GM18870 (cell line): ENCODE data around the gene CHMP5.

Experiments
- ATAC-seq: cut with Tn5 transposase; IDR thresholded peaks from one replicate; pipeline ENCODE4 v1.9.1; 2021; ENCODE audit warnings: moderate library complexity; ENCODE audit not compliant: unreplicated experiment

Gene CHMP5

DNA sequence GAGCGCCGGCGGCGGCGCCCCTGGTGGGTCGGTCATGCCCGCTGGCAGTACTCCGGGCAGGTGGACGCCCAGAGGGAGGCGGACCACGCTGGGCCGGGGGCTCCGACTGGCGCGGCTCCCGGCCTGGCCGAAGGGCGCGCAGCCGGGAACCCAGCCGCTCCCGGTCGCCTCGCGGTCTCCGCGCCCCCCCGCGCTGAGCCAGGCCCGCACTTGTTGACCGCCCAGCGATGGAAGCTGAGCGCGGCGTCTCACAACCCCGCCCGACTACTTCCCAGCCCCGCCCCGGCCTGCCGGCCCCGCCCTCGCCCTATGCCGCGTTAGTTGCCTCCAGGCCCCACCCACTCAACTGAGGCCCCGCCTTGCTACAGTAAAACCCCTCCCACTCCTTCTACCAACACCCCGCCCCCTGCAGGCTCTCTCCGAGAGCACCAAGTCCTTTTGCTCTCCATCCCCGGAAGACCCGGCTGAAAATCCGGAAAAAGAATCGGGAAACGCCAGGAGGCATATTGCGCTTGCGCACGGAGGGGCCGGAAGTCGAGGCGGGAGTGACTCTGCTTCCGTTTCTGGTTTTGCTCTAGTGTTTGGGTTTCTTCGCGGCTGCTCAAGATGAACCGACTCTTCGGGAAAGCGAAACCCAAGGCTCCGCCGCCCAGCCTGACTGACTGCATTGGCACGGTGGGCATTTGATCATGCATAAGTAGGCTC is at the start of gene CHMP5, which contains the start of gene BAG1:
Gene CHMP5, plus strand, starts transcription at position 577 of the 705 bp plus-strand sequence. Its CDS starts 30 bp downstream, at position 607.
Gene BAG1, minus strand, starts transcription at position 236 of the 705 bp plus-strand sequence.
- ATAC-seq, result peak; percentile 88

DNA sequence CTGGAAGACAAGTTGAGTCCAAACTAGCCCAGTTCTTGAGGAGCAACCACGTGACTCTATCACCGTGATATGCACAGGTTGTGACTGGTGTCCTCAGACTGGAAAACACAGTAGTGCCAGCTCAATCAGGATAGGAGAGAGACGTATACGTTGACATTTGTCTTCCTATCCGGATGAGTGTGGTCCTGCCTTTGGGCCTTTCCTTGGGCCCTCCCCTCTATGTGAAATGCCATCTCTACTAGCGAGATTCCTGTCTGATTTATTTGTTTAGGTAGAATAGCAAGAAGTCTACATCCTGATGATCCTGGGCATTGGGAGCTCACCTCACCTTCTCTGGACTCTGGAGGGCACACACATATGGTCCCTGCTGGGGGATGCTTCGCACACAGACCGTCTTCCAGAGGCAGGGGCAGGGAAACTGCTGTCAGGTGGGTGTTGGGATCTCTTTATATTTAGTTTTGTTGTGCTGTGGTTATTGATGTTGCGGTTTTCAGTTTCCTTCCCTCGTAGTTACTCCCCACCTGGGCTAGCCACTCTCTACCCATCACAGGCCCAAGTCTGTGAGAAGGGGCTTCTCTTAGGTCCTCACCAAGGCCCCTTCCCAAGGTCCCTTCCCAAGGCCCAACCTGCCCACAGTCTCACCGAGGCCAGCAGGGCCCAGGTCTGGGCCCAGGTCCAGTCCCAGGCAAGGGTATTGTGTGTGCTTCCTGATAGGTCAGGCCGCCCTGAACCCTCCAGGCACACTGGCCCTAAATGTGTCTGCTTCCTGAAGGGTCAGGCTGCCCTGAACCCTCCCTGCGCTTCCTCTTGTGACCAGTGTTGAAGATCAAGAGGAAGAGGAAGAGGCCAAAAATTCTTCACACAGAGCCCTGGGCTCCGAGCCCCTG is 43.9 kb upstream of the CHMP5 start:
- ATAC-seq, result no peak

DNA sequence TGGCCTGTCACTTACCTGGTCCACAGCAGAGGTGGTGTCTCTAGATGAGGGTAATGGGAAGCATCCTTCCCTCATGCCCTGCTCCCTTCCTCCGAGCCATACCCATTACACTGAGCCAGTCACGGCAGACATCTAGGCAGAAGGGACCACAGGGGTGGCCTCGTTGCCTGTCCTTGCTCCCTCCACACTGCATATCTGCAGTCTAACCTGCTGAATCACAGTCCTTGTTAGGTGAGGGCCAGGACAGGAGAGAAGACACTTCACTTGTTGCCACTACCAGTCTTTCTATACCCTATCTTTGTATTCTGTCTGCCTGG is 43.3 kb upstream of the CHMP5 start:
- ATAC-seq, result no peak

DNA sequence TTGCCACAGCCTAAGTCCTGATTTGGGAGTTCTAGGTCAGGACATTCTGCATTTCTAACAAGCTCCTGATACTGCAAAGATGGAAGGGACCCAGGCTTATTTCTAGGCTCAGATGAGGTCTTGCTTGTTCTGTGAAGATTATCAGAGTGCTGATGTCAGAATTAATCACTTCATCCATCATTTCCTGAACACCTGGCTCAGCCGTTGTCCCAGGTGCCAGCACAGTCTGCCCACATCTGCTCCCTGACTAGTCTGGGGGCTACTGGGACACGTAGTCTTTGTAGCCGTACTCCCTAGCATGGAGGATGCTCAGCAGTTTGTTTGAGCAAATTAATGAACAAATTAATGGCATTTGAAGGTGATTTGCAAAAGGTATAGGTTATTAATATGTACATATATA is 42.8 kb upstream of the CHMP5 start:
- no peak for ATAC-seq

DNA sequence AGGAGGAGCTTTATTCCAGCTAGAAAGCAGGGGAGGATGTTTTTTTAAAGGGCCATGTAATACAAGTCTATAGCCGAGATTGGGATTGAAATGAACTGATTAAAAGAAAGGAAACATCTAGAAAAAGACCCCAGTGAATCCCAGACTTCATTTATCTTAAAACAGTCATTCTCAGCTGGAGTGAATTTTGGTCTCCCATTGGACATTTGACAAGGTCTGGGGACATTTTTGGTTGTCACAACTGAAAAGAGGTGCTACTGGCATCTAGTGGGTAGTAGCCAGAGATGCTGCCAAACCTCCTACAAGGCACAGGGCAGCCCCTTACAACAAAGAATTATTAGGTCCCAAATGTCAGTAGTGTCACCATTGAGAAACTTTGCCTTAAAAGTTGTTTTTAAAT is 41.2 kb upstream of the CHMP5 start:
- ATAC-seq, result no peak

DNA sequence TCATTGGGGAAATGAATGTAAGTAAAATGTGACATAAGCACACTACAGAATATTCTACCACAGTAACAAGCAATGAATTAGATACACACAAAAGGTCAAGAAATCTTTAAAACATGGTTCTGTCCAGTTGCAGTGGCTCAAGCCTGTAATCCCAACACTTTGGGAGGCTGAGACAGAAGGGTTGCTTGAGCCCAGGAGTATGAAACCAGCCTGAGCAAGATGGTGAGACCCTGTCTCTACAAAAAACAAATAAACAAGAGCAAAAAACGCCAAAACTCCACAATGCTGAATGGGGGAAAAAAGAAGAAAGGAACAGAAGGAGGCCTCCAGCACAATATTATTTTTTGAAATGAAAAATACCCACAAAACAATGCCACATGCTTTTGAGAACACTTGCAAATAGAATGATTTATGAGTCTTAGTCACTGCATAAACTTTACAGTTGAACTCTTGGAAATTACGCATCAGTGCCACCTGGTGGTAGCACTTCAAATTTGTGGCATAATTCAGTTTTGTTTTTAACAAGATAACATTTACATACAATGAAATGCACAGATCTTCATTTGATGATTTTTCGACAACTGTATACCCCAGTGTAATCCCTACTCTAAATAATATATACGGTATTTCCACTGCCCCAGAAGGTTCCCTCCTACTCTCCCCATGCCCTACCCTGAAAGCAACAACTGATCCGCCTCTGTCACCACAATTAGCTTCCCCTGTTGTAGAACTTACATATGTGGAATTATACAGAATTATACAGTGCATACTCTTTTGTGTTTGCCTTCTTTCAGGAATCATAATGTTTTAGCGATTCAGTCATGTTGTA is 39.3 kb upstream of the CHMP5 start:
- no peak for ATAC-seq

DNA sequence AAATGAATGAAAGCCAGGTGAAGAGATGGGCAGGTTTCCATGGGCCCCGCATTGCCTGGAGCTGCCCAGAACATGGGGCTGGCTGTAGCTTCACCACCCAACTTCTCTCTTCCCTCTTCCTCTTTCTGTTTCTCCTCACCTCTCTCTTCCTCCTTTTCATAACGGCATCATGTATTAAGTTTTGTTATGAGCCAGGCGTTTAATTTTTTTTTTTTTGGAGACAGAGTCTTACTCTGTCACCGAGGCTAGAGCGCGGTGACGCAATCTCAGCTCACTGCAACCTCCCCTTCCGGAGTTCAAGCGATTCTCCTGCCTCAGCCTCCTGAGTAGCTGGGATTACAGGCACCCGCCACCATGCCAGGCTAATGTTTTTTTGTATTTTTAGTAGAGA is 37.8 kb upstream of the CHMP5 start:
- no peak for ATAC-seq

DNA sequence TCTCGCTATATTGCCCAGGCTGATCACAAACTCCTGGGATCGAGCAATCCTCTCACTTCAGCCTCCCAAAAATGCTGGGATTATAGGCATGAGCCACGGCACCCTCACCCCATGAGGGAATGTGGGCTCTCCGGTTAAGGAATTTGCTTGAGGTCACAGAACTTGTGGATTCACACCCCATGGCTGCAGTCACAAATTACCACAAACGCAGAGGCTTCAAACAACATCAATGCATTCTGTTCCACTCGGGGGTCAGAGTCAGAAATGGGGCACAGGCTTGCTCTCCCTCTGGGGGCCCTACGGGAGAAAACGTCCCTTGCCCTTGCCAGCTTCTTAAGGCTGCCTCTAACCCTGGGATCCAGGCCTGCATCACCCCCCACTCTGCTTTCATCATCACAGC is 37.1 kb upstream of the CHMP5 start:
- ATAC-seq, result no peak

DNA sequence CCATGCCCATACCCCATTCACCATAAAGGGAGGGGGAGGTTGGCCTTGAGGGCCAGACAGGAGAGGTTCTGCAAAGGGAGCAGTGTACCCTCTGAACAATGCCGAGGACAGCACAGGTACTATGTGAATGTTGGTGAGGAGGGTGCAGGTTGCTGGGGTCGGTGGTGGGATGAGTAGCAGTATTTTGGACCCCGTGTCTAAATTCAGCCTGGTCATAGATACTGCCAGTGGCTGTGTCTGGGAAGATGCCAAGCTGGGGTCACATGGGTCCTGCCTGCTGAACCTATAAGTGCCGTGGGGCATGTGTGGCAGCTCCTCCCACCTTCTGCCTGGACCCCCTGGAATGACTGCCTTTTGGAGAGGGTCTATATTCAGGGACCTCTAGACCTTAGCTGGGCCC is 36.2 kb upstream of the CHMP5 start:
- no peak for ATAC-seq

DNA sequence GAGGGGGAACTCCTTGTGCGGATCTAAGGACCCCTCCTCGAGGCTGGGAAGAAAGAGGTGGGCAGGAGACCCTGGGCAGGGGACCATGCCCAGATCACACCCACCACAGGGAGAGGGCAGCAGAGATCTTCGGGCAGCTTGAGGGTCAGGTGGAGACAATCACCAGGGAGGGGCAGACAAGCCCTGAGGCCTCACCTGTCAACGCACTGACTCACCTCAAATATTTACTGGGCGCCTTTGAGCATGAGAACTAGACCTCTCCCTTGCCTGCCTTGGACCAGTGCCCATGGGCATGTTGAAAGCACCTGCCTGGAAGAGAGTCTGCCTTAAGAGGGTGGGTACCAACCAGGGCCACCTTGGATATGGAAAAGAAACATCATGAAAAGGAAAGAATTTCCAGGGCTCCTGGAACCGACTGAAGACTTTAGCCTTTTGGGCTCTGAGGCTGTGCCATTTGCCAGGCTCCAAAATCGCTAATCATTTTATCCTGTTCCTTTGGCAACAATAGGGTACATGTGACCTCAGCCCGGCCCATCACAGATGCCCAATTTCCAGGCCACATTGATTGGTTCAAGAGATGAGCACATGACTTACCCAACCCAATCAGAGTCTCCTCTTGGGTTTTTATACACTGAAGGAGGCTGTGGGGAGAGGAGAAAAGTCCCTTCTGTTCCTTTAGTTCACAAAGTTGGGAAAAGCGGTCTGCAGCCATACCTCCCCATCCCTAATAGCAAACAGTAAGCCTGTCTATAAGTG is 35.3 kb upstream of the CHMP5 start:
- no peak for ATAC-seq

DNA sequence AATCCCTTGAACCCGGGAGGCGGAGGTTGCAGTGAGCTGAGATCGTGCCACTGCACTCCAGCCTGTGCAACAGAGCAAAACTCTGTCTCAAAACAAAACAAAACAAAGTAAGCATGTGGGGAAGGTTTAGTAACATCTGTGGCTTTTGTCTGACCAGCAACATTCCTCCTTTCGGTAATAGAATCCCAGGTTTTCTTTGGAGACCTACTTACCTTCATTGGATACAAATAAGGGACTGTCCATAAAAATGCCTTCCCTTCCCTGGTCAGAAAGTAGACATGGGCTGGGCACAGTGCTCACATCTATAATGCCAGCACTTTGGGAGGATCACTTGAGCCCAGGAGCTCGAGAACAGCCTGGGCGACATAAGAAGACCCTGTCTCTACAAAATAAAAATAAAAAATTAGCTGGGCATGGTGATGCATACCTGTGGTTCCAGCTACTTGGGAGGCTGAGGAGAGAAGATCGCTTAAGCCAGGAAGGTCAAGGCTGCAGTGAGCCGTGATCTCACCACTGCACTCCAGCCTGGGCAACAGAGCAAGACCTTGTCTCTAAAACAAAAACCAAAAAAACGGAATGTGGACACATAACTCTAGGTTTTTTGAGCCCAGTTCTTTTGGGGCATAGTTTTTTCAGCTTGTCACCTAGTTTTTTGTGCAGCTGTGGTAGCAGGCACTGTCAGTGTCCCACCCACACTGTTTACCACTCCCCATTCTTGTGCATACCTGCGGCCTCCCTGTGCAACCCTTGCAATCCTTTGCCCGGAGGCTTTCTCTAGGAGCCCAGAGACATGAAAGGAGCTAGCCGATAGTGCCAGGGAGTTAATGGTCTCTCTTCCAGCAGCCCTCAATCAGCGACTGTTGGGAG is 33.9 kb upstream of the CHMP5 start:
- no peak for ATAC-seq

DNA sequence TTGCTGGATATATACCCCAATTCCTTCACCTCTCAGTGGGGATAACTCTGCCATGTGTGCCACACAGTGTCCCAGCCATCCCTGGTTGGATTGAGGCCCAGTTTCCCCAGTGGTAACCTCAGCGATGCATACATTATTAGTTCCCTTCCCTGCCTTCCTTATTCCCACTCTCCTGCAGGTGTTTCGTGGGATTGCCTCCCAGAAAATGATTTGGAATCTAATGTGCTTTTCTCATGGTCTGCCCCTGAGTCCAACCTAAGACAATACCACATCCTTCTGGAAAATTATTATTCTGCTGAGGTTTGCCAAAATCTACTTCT is 33.3 kb upstream of the CHMP5 start:
- no peak for ATAC-seq

DNA sequence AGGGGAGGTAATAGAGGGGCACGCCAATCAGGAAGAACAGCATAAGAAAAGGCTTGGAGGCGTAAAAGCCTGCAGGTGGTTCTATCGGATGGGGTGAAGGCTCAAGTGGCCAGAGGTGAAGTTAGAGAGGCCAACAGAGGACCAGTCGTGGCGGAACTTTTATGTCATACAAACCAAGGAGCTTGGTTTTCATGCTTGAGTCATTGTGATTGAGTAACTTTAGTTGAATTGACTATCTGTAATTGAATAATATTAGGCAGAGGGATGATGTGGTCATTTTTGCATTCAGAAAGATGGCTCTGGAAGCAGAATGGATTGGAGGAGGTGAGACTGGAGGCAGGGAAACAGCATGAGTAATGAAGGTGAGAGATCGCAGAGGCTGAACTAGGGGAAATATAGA is 32.0 kb upstream of the CHMP5 start:
- no peak for ATAC-seq

DNA sequence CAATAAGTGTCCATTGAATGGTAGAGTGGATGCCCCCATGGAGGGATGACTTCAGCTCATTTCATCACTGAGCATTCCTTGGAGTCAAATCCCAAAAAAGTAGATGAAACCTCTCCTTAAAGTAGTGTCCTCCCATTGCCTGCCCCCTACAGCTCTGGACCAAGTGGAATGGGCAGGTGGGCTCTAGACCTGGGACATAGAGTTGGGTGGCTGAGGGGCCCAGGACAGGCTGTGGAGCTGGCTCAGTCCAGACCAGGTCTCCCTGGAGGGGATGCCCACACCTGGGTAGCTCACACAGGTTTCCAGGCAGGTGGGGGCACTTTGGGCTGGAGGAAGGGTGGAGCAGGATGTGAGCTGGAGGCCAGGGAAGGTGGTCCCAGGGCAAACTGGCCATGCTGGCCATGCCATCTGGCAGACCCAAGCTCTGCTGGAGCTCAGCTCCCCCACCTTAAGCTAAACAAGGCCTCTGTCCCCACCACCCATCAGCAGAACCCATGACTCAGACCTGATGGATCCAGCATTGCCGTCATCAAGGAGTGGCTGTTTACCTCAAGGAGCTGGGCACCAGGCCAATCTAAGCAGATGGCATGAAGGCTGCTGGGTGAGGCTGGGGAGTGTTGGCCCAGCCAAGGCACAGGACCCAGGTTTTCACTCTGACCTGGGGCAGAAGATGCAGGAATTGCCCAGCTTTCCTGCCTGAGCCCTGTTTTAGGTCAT is 31.1 kb upstream of the CHMP5 start:
- ATAC-seq, result no peak

DNA sequence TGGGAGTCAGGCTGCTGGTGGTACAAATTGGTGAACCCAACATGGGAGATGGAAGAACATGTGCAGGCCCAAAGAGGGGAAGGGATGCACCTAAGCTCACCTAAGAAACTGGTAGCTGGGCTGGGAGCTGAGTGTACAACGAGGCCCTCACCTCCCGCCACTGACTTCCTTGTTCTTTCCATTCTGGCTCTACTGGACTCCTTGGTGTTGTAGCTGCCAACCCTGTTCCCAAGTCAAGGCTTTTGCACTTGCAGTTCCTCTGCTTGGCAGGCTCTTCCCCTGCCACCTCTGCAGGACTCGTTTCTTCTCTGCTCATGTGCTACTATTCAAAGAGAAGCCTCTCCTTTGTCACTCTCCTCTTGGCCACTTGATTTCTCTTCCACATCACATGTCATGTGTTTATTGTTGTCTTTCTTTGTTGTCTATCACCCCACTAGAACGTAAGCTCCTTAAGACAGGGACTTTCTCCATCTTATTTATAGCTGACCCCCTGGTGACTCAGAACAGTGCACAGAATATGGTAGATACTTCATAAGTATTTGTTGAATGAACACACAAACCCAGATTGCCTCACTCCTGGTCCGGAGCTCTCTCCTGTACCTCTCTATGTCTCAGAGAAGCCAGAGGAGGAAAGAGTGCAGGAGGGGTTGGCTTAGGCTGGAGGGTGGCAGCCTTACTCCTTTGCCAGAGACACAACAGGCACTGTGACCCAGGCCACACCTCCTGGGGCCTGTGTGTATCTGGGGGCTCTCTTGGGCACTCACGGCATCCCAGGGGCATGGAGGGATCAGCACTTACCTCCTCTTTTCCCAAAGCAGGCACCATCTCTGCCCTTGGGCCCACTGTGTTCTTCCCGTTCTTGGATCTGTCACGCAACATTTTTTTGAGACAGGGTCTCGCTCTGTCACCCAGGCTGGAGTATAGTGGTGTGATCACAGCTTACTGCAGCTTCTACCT is 30.1 kb upstream of the CHMP5 start:
- ATAC-seq, result no peak

DNA sequence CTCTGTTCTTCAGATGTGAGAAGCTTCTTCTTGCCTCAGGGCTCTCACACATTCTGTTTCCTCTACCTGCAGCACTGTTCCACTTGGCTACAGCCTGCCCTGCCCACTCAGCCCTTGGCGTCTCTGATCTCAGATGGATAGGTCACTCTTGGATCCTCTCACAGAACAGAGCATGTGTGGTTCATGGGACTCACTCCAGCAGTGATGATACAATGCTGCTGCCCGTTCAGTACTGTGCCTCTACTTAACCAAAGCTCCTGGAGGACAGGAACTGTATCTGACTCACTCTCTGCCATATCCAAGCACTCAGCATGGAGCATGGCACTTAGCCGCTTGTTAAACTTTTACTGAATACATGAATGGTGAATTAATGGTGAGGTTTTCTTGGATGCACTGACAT is 28.3 kb upstream of the CHMP5 start:
- no peak for ATAC-seq

DNA sequence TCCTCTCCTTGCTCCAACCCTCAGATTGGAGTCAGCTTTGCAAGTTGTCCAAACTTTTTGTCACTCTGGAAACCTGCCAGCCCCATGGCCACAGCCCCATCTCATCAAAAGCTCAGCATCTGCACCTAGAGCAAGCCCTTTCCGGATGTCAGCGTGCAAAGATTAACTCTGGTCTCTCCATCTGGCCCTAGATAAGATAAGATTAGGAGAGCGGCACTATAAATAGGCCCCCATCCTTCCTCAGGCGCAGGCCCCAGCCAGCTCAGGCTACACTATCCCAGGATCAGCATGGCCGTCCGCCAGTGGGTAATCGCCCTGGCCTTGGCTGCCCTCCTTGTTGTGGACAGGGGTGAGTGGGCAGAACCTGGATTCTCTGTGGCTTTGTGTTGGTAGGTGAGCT is 24.9 kb upstream of the CHMP5 start, which contains the start of gene SPINK4:
Gene SPINK4, plus strand, starts transcription at position 247 of the 400 bp plus-strand sequence. Its CDS starts 42 bp downstream, at position 289.
- no peak for ATAC-seq

DNA sequence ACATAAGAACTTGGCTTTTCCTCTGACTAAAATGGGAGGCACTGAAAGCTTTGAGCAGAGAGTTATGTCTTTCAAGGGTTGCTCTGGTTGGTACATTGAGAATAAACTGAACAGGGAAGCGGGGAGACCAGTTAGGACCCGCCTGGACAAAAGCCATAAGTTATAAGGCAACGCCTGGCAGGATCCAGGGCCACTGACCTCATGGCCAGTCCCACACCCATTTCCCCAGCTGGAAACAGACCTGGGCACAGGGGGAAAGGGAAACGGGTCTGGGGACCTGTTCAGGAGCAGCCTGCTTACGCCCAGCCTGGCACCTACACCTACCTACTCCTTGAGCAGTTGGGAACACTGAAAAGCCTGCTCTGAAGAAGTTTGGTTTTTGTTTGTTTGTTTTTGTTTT is 23.6 kb upstream of the CHMP5 start:
- no peak for ATAC-seq
